DOHH2 (cell line): ENCODE measurements around the gene DIDO1.
"Not testable (repeated sequence)": the region's sequence is repeated elsewhere in the genome, so short reads cannot be mapped to it uniquely, and the experiment has no call there.

Experiments
- EZH2phosphoT487 ChIP-seq: fragments of 200-600 bp; sonication (generic); IDR thresholded peaks from 2 replicates; pipeline ENCODE4 v1.6.1; 2017; ENCODE audit warnings: borderline replicate concordance, mild to moderate bottlenecking, antibody characterized with exemption, low read length, moderate library complexity, mixed read lengths
- TF ChIP-seq, protein P1 (sequence below): fragments of 200-600 bp; sonication (generic); IDR thresholded peaks from one replicate; pipeline ENCODE4 v1.5.1; 2014; ENCODE audit warnings: antibody characterized with exemption, mild to moderate bottlenecking, low read depth, low read length; ENCODE audit not compliant: poor library complexity, severe bottlenecking

- TF ChIP-seq, protein P1, sequence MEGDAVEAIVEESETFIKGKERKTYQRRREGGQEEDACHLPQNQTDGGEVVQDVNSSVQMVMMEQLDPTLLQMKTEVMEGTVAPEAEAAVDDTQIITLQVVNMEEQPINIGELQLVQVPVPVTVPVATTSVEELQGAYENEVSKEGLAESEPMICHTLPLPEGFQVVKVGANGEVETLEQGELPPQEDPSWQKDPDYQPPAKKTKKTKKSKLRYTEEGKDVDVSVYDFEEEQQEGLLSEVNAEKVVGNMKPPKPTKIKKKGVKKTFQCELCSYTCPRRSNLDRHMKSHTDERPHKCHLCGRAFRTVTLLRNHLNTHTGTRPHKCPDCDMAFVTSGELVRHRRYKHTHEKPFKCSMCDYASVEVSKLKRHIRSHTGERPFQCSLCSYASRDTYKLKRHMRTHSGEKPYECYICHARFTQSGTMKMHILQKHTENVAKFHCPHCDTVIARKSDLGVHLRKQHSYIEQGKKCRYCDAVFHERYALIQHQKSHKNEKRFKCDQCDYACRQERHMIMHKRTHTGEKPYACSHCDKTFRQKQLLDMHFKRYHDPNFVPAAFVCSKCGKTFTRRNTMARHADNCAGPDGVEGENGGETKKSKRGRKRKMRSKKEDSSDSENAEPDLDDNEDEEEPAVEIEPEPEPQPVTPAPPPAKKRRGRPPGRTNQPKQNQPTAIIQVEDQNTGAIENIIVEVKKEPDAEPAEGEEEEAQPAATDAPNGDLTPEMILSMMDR: peak; percentile 12
- TF ChIP-seq EZH2phosphoT487: not testable (repeated sequence)
Observed at GRCh38 chr20:62873681-62874031, 52.6 kb downstream of the DIDO1 start.
